ENCODE measurements around the gene PPP1R8.

GRCh38 chr1:27795601-27796000 is 35.0 kb upstream of the PPP1R8 start:
- TF ChIP-seq CTCF (IDR thresholded peaks at IDR 0.05) = no peak
- no peak for TF ChIP-seq ZFX (IDR thresholded peaks at IDR 0.05; ENCODE audit: borderline replicate concordance)

Measured in 22Rv1 (cell line).